HepG2 (cell line): Measurements from ENCODE around the gene CSTF1. TPM values are rescaled to one million over a fixed set of nuclear protein-coding genes. Genes with fewer than 3 reads are reported as not detected.
A peak's percentile ranks its signal among the peaks of the same experiment; 100 is the strongest.

Experiments used
- GZF1 ChIP-seq: sonication (generic); formaldehyde crosslinking; IDR thresholded peaks from 2 replicates; pipeline ENCODE4 v1.5.1; 2020; ENCODE audit warnings: mild to moderate bottlenecking, missing genetic modification reagents
- HIVEP1 ChIP-seq: sonication (generic); formaldehyde crosslinking; IDR thresholded peaks from 2 replicates; pipeline ENCODE4 v1.4.0; 2020; ENCODE audit warnings: mild to moderate bottlenecking, missing genetic modification reagents
- KMT2A ChIP-seq: sonication (generic); formaldehyde crosslinking; IDR thresholded peaks from 2 replicates; pipeline ENCODE4 v1.4.0; 2020; ENCODE audit warnings: missing genetic modification reagents
- MTA3 ChIP-seq: sonication (generic); formaldehyde crosslinking; IDR thresholded peaks from 2 replicates; pipeline ENCODE4 v1.4.0; 2020; ENCODE audit warnings: missing genetic modification reagents
- MTF1 ChIP-seq: sonication (generic); formaldehyde crosslinking; IDR thresholded peaks from 2 replicates; pipeline ENCODE4 v1.5.0; 2020; ENCODE audit warnings: missing genetic modification reagents
- MTF2 ChIP-seq: sonication (generic); formaldehyde crosslinking; IDR thresholded peaks from 2 replicates; pipeline ENCODE4 v1.5.0; 2020; ENCODE audit warnings: missing genetic modification reagents, borderline replicate concordance
- NCOA2 ChIP-seq: sonication (generic); formaldehyde crosslinking; IDR thresholded peaks from 2 replicates; pipeline ENCODE4 v1.8.0; 2022; ENCODE audit warnings: inconsistent platforms
- NFKBIZ ChIP-seq: IDR thresholded peaks from 2 replicates; pipeline ENCODE4 v1.6.1; 2018; ENCODE audit warnings: missing genetic modification reagents, missing compliant biosample characterization
- NR2C2 ChIP-seq: sonication (generic); formaldehyde crosslinking; IDR thresholded peaks from 2 replicates; pipeline ENCODE4 v1.4.0; 2020; ENCODE audit warnings: missing genetic modification reagents, mild to moderate bottlenecking, moderate library complexity, borderline replicate concordance
- SALL1 ChIP-seq: sonication (generic); formaldehyde crosslinking; IDR thresholded peaks from 2 replicates; pipeline ENCODE4 v1.8.0; 2022; ENCODE audit warnings: mild to moderate bottlenecking, missing genetic modification reagents
- SCMH1 ChIP-seq: sonication (generic); formaldehyde crosslinking; IDR thresholded peaks from 2 replicates; pipeline ENCODE4 v1.9.0; 2021; ENCODE audit warnings: missing genetic modification reagents, mild to moderate bottlenecking, borderline replicate concordance
- SUZ12 ChIP-seq: fragments of 150-350 bp; IDR thresholded peaks from 2 replicates; pipeline ENCODE4 v1.6.1; 2014; ENCODE audit warnings: low read depth, low read length
- ZFP90 ChIP-seq: sonication (generic); formaldehyde crosslinking; IDR thresholded peaks from 2 replicates; pipeline ENCODE4 v1.8.0; 2022; ENCODE audit warnings: missing genetic modification reagents, mild to moderate bottlenecking, inconsistent platforms, borderline replicate concordance
- ZMAT3 ChIP-seq: sonication (generic); formaldehyde crosslinking; conservative IDR thresholded peaks from 2 replicates; pipeline ENCODE4 v1.7.0; 2021; ENCODE audit warnings: missing genetic modification reagents
- ZNF205 ChIP-seq: IDR thresholded peaks from 2 replicates; pipeline ENCODE4 v1.6.1; 2018; ENCODE audit warnings: missing biosample characterization, missing genetic modification reagents
- ZNF235 ChIP-seq: sonication (generic); formaldehyde crosslinking; IDR thresholded peaks from 2 replicates; pipeline ENCODE4 v1.8.1; 2023; ENCODE audit warnings: mild to moderate bottlenecking, missing genetic modification reagents, borderline replicate concordance
- ZNF263 ChIP-seq: sonication (generic); formaldehyde crosslinking; IDR thresholded peaks from 2 replicates; pipeline ENCODE4 v1.4.0; 2020; ENCODE audit warnings: missing genetic modification reagents
- ZNF33A ChIP-seq: sonication (generic); formaldehyde crosslinking; IDR thresholded peaks from 2 replicates; pipeline ENCODE4 v1.5.1; 2020; ENCODE audit warnings: missing genetic modification reagents, mild to moderate bottlenecking, moderate library complexity, borderline replicate concordance
- ZNF572 ChIP-seq: sonication (generic); formaldehyde crosslinking; IDR thresholded peaks from 2 replicates; pipeline ENCODE4 v1.5.1; 2020; ENCODE audit warnings: mild to moderate bottlenecking, missing genetic modification reagents
- ZNF577 ChIP-seq: sonication (generic); formaldehyde crosslinking; IDR thresholded peaks from 2 replicates; pipeline ENCODE4 v1.4.0; 2020; ENCODE audit warnings: mild to moderate bottlenecking, low read depth, missing genetic modification reagents, borderline replicate concordance
- ZNF782 ChIP-seq: sonication (generic); formaldehyde crosslinking; IDR thresholded peaks from 2 replicates; pipeline ENCODE4 v1.4.0; 2020; ENCODE audit warnings: missing genetic modification reagents, mild to moderate bottlenecking, borderline replicate concordance
- polyA plus RNA-seq, 8 experiments: library from polyadenylated mRNA; depleted of rRNA in 3 of 8; stranded (reverse) in 7 of 8; unstranded in 1 of 8; fragments of >200 nt; fragmentation: Illumina TruSeq in 4 of 8; extraction: Trizol in 4 of 8; gene quantifications; 2 replicates each; pipeline versions ENCODE4 v1.2.1 to v1.2.3, GENCODE V29; 2011 to 2016; ENCODE audit warnings: low read depth in 4 of 8, missing spikeins in 1 of 8, mixed read lengths in 1 of 8; ENCODE audit not compliant: insufficient read depth in 1 of 8
- total RNA-seq, 5 experiments: library from RNA; depleted of rRNA; stranded (reverse); fragments of >200 nt; fragmentation: Illumina TruSeq; extraction: Trizol; gene quantifications; 2 replicates each; pipeline ENCODE4 v1.2.3, GENCODE V29; 2016; ENCODE audit warnings: low read depth in 1 of 5
- TF ChIP-seq, protein P1 (sequence below): IDR thresholded peaks from 2 replicates; pipeline ENCODE4 v1.4.0; 2020; ENCODE audit warnings: mild to moderate bottlenecking, missing genetic modification reagents
- TF ChIP-seq, protein P2 (sequence below): sonication (generic); formaldehyde crosslinking; IDR thresholded peaks from 2 replicates; pipeline ENCODE4 v1.5.0; 2020; ENCODE audit warnings: missing genetic modification reagents, mild to moderate bottlenecking, borderline replicate concordance
- TF ChIP-seq, protein P3 (sequence below): sonication (generic); formaldehyde crosslinking; IDR thresholded peaks from 2 replicates; pipeline ENCODE4 v1.8.1; 2023; ENCODE audit warnings: mild to moderate bottlenecking, missing genetic modification reagents
- TF ChIP-seq, protein P4 (sequence below): sonication (generic); formaldehyde crosslinking; IDR thresholded peaks from 2 replicates; pipeline ENCODE4 v1.8.1; 2023; ENCODE audit warnings: missing genetic modification reagents, inconsistent platforms, borderline replicate concordance

CSTF1 gene
- total and polyA plus RNA-seq, 2 of the 13 experiments (the other 11 are each of a cell fraction or from before 2014, with no cell fraction given) = 70.9 to 100 TPM

DNA sequence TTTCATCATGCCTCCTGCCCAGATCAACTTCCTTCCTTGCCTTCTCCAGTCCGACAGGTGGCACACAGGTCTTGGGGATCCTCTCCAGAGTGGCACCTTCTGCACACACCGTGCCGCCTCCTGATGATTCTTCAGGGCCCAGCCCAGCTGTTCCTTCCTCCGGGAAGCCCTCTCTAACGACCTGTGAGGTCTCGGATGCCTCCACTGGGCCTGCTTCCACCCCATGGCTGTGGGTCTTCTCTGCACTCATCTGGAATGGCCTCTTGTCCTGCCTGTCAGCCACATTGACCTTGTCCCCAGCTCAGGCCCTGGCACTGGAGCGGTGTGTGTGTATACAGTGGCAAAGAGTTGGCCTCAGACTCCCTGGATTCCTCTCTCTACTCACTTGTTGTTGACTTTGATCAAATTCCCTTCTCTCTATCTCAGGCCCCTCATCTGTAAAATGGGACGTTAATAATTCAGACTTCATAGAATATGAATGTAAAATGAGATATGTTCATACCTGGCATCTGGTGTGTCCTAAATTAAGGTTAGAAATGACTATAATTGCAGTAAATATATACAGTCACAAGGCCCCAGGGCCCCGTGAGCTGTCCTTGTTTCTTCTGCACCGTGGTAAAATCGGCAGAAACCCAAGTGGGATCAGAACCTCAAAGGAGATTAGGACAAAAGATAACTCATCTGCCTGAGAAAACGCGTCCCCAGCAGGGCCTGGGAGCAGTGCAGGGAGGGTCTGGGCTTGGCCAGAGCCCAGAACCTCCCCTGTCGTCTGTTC lies 32.1 kb upstream of the CSTF1 start (continued):
- TF ChIP-seq, protein P1, sequence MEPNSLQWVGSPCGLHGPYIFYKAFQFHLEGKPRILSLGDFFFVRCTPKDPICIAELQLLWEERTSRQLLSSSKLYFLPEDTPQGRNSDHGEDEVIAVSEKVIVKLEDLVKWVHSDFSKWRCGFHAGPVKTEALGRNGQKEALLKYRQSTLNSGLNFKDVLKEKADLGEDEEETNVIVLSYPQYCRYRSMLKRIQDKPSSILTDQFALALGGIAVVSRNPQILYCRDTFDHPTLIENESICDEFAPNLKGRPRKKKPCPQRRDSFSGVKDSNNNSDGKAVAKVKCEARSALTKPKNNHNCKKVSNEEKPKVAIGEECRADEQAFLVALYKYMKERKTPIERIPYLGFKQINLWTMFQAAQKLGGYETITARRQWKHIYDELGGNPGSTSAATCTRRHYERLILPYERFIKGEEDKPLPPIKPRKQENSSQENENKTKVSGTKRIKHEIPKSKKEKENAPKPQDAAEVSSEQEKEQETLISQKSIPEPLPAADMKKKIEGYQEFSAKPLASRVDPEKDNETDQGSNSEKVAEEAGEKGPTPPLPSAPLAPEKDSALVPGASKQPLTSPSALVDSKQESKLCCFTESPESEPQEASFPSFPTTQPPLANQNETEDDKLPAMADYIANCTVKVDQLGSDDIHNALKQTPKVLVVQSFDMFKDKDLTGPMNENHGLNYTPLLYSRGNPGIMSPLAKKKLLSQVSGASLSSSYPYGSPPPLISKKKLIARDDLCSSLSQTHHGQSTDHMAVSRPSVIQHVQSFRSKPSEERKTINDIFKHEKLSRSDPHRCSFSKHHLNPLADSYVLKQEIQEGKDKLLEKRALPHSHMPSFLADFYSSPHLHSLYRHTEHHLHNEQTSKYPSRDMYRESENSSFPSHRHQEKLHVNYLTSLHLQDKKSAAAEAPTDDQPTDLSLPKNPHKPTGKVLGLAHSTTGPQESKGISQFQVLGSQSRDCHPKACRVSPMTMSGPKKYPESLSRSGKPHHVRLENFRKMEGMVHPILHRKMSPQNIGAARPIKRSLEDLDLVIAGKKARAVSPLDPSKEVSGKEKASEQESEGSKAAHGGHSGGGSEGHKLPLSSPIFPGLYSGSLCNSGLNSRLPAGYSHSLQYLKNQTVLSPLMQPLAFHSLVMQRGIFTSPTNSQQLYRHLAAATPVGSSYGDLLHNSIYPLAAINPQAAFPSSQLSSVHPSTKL (CRISPR knock-in tag) = peak; percentile 12
- TF ChIP-seq NCOA2 (peak; percentile 54), ZNF577 (CRISPR knock-in tag) (no peak), ZNF782 (CRISPR knock-in tag) (no peak), GZF1 (CRISPR knock-in tag) (no peak), ZNF33A (no peak), ZNF205 (CRISPR knock-in tag) (no peak), ZNF263 (CRISPR knock-in tag) (peak; percentile 61; the same call in 1 of the 2 replicates), KMT2A (peak; percentile 43; the same call in 1 of the 2 replicates), NR2C2 (peak; percentile 56; the same call in 1 of the 2 replicates), ZFP90 (CRISPR knock-in tag) (peak; percentile 100), SALL1 (CRISPR knock-in tag) (peak; percentile 57), MTA3 (CRISPR knock-in tag) (no peak), SCMH1 (CRISPR knock-in tag) (no peak), NFKBIZ (CRISPR knock-in tag) (no peak), MTF1 (CRISPR knock-in tag) (no peak), HIVEP1 (CRISPR knock-in tag) (0 out of 2 replicates have a peak, but pooled peaks have one; percentile 26), MTF2 (CRISPR knock-in tag) (peak; percentile 68; the same call in 1 of the 2 replicates), ZMAT3 (CRISPR knock-in tag) (peak; percentile 18; the same call in 1 of the 2 replicates), ZNF235 (CRISPR knock-in tag) (no peak; the same call in 1 of the 2 replicates), SUZ12 (no peak), ZNF572 (CRISPR knock-in tag) (no peak)
- TF ChIP-seq, protein P2, sequence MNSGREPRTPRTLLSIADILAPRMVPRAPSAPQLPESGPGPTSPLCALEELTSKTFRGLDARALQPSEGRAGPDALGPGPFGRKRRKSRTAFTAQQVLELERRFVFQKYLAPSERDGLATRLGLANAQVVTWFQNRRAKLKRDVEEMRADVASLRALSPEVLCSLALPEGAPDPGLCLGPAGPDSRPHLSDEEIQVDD (CRISPR knock-in tag) = no peak
- TF ChIP-seq, protein P3, sequence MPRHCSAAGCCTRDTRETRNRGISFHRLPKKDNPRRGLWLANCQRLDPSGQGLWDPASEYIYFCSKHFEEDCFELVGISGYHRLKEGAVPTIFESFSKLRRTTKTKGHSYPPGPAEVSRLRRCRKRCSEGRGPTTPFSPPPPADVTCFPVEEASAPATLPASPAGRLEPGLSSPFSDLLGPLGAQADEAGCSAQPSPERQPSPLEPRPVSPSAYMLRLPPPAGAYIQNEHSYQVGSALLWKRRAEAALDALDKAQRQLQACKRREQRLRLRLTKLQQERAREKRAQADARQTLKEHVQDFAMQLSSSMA (CRISPR knock-in tag) = peak; percentile 60; the same call in 1 of the 2 replicates
- TF ChIP-seq, protein P4, sequence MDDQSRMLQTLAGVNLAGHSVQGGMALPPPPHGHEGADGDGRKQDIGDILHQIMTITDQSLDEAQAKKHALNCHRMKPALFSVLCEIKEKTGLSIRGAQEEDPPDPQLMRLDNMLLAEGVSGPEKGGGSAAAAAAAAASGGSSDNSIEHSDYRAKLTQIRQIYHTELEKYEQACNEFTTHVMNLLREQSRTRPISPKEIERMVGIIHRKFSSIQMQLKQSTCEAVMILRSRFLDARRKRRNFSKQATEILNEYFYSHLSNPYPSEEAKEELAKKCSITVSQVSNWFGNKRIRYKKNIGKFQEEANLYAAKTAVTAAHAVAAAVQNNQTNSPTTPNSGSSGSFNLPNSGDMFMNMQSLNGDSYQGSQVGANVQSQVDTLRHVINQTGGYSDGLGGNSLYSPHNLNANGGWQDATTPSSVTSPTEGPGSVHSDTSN = peak; percentile 16; the same call in 1 of the 2 replicates
